Endothelial cell of umbilical vein (primary cell): ENCODE data around the gene CENPP. TPM values are rescaled to one million over a fixed set of nuclear protein-coding genes. Genes with fewer than 3 reads are reported as not detected.
A peak's percentile ranks its signal among the peaks of the same experiment; 100 is the strongest.

Source experiments
- BruUV-seq: library from RNA; stranded (reverse); fragments of 400-500 nt; replicated peaks from 2 replicates; lab custom pipeline; 2021; lab: Mats Ljungman, UMichigan
- CTCF ChIA-PET: fragments of 300-600, 350-600 bp; sonication (Branson Sonifier 250); formaldehyde crosslinking; loops from one replicate; lab custom pipeline; 2021; ENCODE audit warnings: antibody characterized with exemption, inconsistent platforms; lab: Charles Lee
- POLR2A ChIA-PET: fragments of 300-600, 350-600 bp; sonication (Branson Sonifier 250); formaldehyde crosslinking; loops from one replicate; lab custom pipeline; 2021; ENCODE audit warnings: antibody characterized with exemption, inconsistent platforms; lab: Charles Lee
- DNase-seq: peaks from one replicate; pipeline ENCODE4 v3.0.0-alpha.2; 2011; ENCODE audit warnings: low read depth, low spot score
- FAIRE-seq: peaks from 2 replicates; lab custom pipeline; 2011; peaks lifted over from hg19 to GRCh38; lab: Jason Lieb, UNC
- H2AFZ ChIP-seq: 2 replicates; pipeline ENCODE4 v1.6.0; 2012; ENCODE audit warnings: low read depth, low read length, control low read depth, inconsistent platforms
- H3K27ac ChIP-seq: 2 replicates; pipeline ENCODE4 v1.5.1; 2011; ENCODE audit warnings: low read depth, mild to moderate bottlenecking, control low read depth, low read length, moderate library complexity; ENCODE audit not compliant: insufficient read depth
- H3K27me3 ChIP-seq, 2 experiments: 2 replicates each; pipeline versions ENCODE4 v1.6.0 to v1.6.1; 2011; ENCODE audit warnings: low read length in 2 of 2, mixed read lengths in 1 of 2; ENCODE audit not compliant: control insufficient read depth in 2 of 2, insufficient read depth in 2 of 2
- H3K36me3 ChIP-seq, 2 experiments: 2 replicates in 1 of 2; 3 replicates in 1 of 2; pipeline ENCODE4 v1.5.1; 2011; ENCODE audit warnings: low read length in 2 of 2, mild to moderate bottlenecking in 1 of 2, moderate library complexity in 1 of 2; ENCODE audit not compliant: control insufficient read depth in 2 of 2, insufficient read depth in 2 of 2; ENCODE audit errors: extremely low read depth in 1 of 2
- H3K4me1 ChIP-seq: 3 replicates; pipeline ENCODE4 v1.5.1; 2011; ENCODE audit warnings: mild to moderate bottlenecking, low read length; ENCODE audit not compliant: control insufficient read depth, insufficient read depth; ENCODE audit errors: extremely low read depth
- H3K4me2 ChIP-seq: 2 replicates; pipeline ENCODE4 v1.6.1; 2011; ENCODE audit warnings: low read length, control low read depth, mixed read lengths; ENCODE audit not compliant: insufficient read depth
- H3K4me3 ChIP-seq, 3 experiments: fragments of 200-600 bp in 1 of 3; sonication (generic), shearing (Covaris generic) in 1 of 3; replicated peaks in 1 of 3; 2 replicates each; pipeline ENCODE4 v1.5.1; 2011 to 2016; ENCODE audit warnings: control low read depth in 3 of 3, low read length in 3 of 3, mild to moderate bottlenecking in 2 of 3, inconsistent platforms in 1 of 3, low read depth in 1 of 3, moderate library complexity in 1 of 3; ENCODE audit not compliant: insufficient read depth in 1 of 3
- H3K79me2 ChIP-seq: 2 replicates; pipeline ENCODE4 v1.6.0; 2012; ENCODE audit warnings: low read length, inconsistent platforms; ENCODE audit not compliant: control insufficient read depth, insufficient read depth
- H3K9ac ChIP-seq: replicated peaks from 2 replicates; pipeline ENCODE3; 2011; ENCODE audit warnings: low read length, control low read depth; ENCODE audit not compliant: insufficient read depth; ENCODE audit errors: extremely low read depth
- H3K9me1 ChIP-seq: replicated peaks from 3 replicates; pipeline ENCODE4 v1.6.0; 2011; ENCODE audit warnings: mild to moderate bottlenecking, low read length; ENCODE audit not compliant: control insufficient read depth, insufficient read depth; ENCODE audit errors: extremely low read depth
- H3K9me3 ChIP-seq: replicated peaks from 2 replicates; pipeline ENCODE4 v1.5.1; 2012; ENCODE audit warnings: low read length, inconsistent platforms; ENCODE audit not compliant: control insufficient read depth, insufficient read depth
- H4K20me1 ChIP-seq: replicated peaks from 2 replicates; pipeline ENCODE3; 2011; ENCODE audit warnings: mild to moderate bottlenecking, low read length; ENCODE audit not compliant: control insufficient read depth, insufficient read depth; ENCODE audit errors: extremely low read depth
- CTCF ChIP-seq, 2 donors: IDR thresholded peaks; 1 replicate in 1 of 2; 2 replicates in 1 of 2; pipeline ENCODE4 v1.5.1; 2011; ENCODE audit warnings: low read length in 2 of 2, mild to moderate bottlenecking in 2 of 2, moderate library complexity in 2 of 2, control low read depth in 1 of 2, inconsistent platforms in 1 of 2, low read depth in 1 of 2; ENCODE audit not compliant: insufficient read depth in 1 of 2; ENCODE audit errors: extremely low read depth in 1 of 2
- EZH2 ChIP-seq: IDR thresholded peaks from 2 replicates; pipeline ENCODE4 v1.6.1; 2012; ENCODE audit warnings: borderline replicate concordance, low read depth, mild to moderate bottlenecking, moderate library complexity, low read length, inconsistent platforms; ENCODE audit not compliant: severe bottlenecking
- FOS ChIP-seq: IDR thresholded peaks from 2 replicates; pipeline ENCODE4 v1.6.1; 2011; ENCODE audit warnings: mild to moderate bottlenecking, low read length, moderate library complexity, borderline replicate concordance; ENCODE audit not compliant: insufficient read depth
- GATA2 ChIP-seq: IDR thresholded peaks from 2 replicates; pipeline ENCODE4 v1.7.0; 2011; ENCODE audit warnings: low read depth, mild to moderate bottlenecking, moderate library complexity, mixed read lengths, low read length; ENCODE audit not compliant: insufficient read length, insufficient read depth
- JUN ChIP-seq: IDR thresholded peaks from 2 replicates; pipeline ENCODE4 v1.6.1; 2011; ENCODE audit warnings: borderline replicate concordance, low read depth; ENCODE audit not compliant: insufficient read length, insufficient read depth
- MAX ChIP-seq: IDR thresholded peaks from 2 replicates; pipeline ENCODE4 v1.6.1; 2011; ENCODE audit not compliant: insufficient read depth, insufficient read length
- MYC ChIP-seq: IDR thresholded peaks from one replicate; pipeline ENCODE4 v1.6.1; 2011; ENCODE audit warnings: mild to moderate bottlenecking, low read depth, low read length
- POLR2A ChIP-seq: IDR thresholded peaks from 2 replicates; pipeline ENCODE4 v1.6.1; 2012; ENCODE audit warnings: low read depth, mild to moderate bottlenecking, control low read depth, low read length
- POLR2AphosphoS5 ChIP-seq: IDR thresholded peaks from 2 replicates; pipeline ENCODE4 v1.6.1; 2012; ENCODE audit warnings: low read depth, mild to moderate bottlenecking, control low read depth, low read length, moderate library complexity; ENCODE audit not compliant: insufficient read depth
- dilution Hi-C: fragments of 300-500 bp; cut with MboI; formaldehyde crosslinking; loops from one replicate; pipeline ENCODE4 v1.15.0; 2019; ENCODE audit warnings: low sequenced_read_pairs; ENCODE audit not compliant: extremely low pct_ligation_motif_present
- intact Hi-C: fragments of 100-400 bp; cut with micrococcal nuclease; formaldehyde crosslinking; loops from one replicate; pipeline ENCODE4 v1.10.0; 2022
- polyA plus RNA-seq, 4 experiments: library from polyadenylated mRNA; depleted of rRNA in 3 of 4; stranded (reverse) in 3 of 4; unstranded in 1 of 4; fragments of >200 nt; gene quantifications; 2 replicates each; pipeline versions ENCODE4 v1.2.1 to v1.2.3, GENCODE V29; 2011 to 2012; ENCODE audit warnings: missing spikeins in 1 of 4
- total RNA-seq: library from RNA; stranded (reverse); gene quantifications from 2 replicates; pipeline ENCODE4 v1.2.3, GENCODE V29; 2021

CENPP gene
- total and polyA plus RNA-seq, 2 donors (not counting 3 experiments of a cell fraction or from before 2014, with no cell fraction given) = 1.2 to 12.0 TPM

- H3K4me2 ChIP-seq = no peak overlapping the region
- H3K9me3 ChIP-seq = no peaks in the 10 kb centered on the region
- no peak overlapping the region for H3K9ac ChIP-seq
- peaks cover 18 to 34% of the 10 kb centered on the region in 2 experiments for H3K36me3 ChIP-seq
- H3K4me3 ChIP-seq = no peak overlapping the region
- CTCF ChIA-PET = no interaction called here
- peak; percentile 9 for DNase-seq
- no TSS peak for BruUV-seq
- no peaks in the 10 kb centered on the region for H3K9me1 ChIP-seq
- POLR2A ChIA-PET = no interaction called here
- dilution Hi-C loops (no loop called here), intact Hi-C loops (no loop called here)
- H3K4me1 ChIP-seq = peaks cover 12% of the 10 kb centered on the region
- H2AFZ ChIP-seq = no peak overlapping the region
- H3K27ac ChIP-seq = no peak overlapping the region
- no peaks in the 10 kb centered on the region for H3K27me3 ChIP-seq
- FAIRE-seq = peak; percentile 68
- no peak for TF ChIP-seq CTCF (IDR thresholded peaks at IDR 0.05; ENCODE audit: extremely low read depth in 1 of 2, insufficient read depth in 1 of 2, low read depth in 1 of 2, low read length in 2 of 2)
- peaks cover 14% of the 10 kb centered on the region for H3K79me2 ChIP-seq
- H4K20me1 ChIP-seq = no peaks in the 10 kb centered on the region
Measured at GRCh38 chr9:92308893-92309292, 16.9 kb upstream of the CENPP start.

GRCh38 chr9:92310562-92310961, 15.2 kb upstream of the CENPP start:
- dilution Hi-C loops = no loop called here

More at GRCh38 chr9:92310562-92310961, 15.2 kb upstream of the CENPP start:
- H3K27ac ChIP-seq = no peak overlapping the region
- H2AFZ ChIP-seq = no peak overlapping the region
- H3K79me2 ChIP-seq = peaks cover 14% of the 10 kb centered on the region
- CTCF ChIA-PET = no interaction called here
- intact Hi-C loops = no loop called here
- no peak overlapping the region for H3K9ac ChIP-seq
- no peak overlapping the region for H3K4me3 ChIP-seq
- DNase-seq = no peak
- POLR2A ChIA-PET = no interaction called here
- H4K20me1 ChIP-seq = no peaks in the 10 kb centered on the region
- H3K9me1 ChIP-seq = no peaks in the 10 kb centered on the region
- TF ChIP-seq MAX (no peak), JUN (no peak), MYC (no peak), POLR2A (no peak), EZH2 (no peak), POLR2AphosphoS5 (no peak), CTCF (IDR thresholded peaks at IDR 0.05; ENCODE audit: extremely low read depth in 1 of 2, insufficient read depth in 1 of 2, low read depth in 1 of 2, low read length in 2 of 2) (no peak), GATA2 (no peak), FOS (no peak)
- H3K4me2 ChIP-seq = no peak overlapping the region
- BruUV-seq = no TSS peak
- H3K4me1 ChIP-seq = peaks cover 12% of the 10 kb centered on the region
- H3K9me3 ChIP-seq = no peaks in the 10 kb centered on the region
- H3K36me3 ChIP-seq = peaks cover 15 to 26% of the 10 kb centered on the region in 2 experiments
- FAIRE-seq = no peak
- no peaks in the 10 kb centered on the region for H3K27me3 ChIP-seq
